ENCODE results near the gene SDK1.

SDK1 gene

GRCh38 chr7:3780525-3780924, 479.5 kb downstream of the SDK1 start:
- no peak for TF ChIP-seq CTCF (IDR thresholded peaks at IDR 0.05; ENCODE audit: extremely low read depth, missing control alignments)
- no peak for DNase-seq (ENCODE audit: low spot score)

DNA sequence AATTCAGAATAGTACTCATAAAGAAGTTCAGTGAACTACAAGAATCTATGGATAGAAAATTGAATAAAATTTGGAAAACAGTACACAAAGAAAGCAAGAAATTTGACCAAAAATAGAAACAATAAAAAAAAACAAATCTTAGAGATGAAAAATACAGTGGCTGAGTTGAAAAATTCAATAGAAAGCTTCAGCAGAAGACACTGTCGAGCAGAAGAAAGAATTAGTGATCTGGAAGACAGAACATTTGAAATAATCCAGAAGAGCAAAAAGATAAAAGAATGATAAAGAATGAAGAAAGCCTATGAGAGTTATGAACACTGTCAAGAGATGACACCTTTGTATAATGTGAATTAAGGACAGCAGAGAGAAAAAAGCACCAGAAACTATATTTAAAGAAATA, 480.6 kb downstream of the SDK1 start:
- TF ChIP-seq CTCF (IDR thresholded peaks at IDR 0.05; ENCODE audit: extremely low read depth, missing control alignments) = no peak
- DNase-seq (ENCODE audit: low spot score) = no peak

- no peak for TF ChIP-seq CTCF (IDR thresholded peaks at IDR 0.05; ENCODE audit: extremely low read depth, missing control alignments)
- DNase-seq (ENCODE audit: low spot score) = no peak
These were observed 486.7 kb downstream of the SDK1 start for GRCh38 chr7:3787717-3788264.

DNA sequence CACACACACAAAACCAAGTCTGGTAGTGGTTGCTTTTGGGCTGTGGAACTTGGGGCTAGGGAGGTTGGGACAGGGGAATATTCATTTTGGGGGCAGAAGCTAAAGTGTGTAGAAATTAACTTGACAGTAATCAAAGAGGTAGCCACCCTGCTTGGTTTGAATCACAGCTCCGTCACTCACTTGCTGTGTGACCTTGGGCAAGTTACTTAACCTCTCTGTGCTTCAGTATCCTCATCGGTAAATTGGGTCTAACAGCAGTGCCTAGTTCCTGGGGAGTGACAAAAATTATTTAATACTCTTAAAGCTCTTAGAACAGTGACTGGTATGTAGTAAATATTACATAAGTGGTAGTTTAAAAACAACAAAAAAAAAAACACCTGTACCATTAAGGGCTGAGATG, 489.8 kb downstream of the SDK1 start:
- DNase-seq (ENCODE audit: low spot score) = no peak
- TF ChIP-seq CTCF (IDR thresholded peaks at IDR 0.05; ENCODE audit: extremely low read depth, missing control alignments) = no peak

DNA sequence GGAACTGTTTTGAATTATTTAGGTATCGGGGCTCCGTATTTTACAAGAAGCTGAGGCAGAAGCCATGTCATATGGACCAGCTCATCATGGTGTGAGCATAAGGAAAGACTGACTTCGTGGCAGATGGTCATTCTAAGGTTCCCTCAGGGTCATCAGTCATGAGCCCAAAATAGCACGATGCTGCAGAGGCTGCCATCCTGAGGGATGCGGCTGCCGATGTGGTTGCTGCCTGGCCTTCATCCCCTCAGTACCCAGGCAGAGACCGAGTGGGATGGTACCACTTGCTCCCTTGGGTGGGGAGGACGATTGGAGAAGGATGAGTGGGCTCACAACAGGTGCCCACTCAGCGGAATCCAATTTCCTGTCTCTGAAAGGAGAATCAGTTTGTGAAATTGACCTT, 490.3 kb downstream of the SDK1 start:
- TF ChIP-seq CTCF (IDR thresholded peaks at IDR 0.05; ENCODE audit: extremely low read depth, missing control alignments) = no peak

DNA sequence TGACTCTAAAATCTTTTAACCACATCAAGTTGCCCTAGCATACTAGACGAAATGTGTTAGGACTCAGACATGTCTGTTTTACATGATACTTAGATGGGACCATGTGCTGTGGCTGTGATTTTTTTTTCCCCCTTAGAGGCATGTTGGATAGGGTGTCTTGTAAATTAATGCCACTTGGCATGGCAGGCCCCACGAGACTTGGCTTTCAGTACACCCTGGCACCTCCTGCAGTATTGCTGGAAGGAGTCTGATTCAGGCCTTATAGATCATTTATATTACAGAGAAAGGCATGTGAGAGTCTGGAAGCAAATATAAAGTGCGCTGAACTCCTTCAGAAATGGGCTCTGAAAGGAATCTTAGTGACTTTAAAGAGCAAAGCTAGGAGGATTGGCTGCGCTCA, 494.1 kb downstream of the SDK1 start:
- no peak for DNase-seq (ENCODE audit: low spot score)
- no peak for TF ChIP-seq CTCF (IDR thresholded peaks at IDR 0.05; ENCODE audit: extremely low read depth, missing control alignments)

More for the DNA sequence above, 490.3 kb downstream of the SDK1 start:
- DNase-seq (ENCODE audit: low spot score) = no peak

DNA sequence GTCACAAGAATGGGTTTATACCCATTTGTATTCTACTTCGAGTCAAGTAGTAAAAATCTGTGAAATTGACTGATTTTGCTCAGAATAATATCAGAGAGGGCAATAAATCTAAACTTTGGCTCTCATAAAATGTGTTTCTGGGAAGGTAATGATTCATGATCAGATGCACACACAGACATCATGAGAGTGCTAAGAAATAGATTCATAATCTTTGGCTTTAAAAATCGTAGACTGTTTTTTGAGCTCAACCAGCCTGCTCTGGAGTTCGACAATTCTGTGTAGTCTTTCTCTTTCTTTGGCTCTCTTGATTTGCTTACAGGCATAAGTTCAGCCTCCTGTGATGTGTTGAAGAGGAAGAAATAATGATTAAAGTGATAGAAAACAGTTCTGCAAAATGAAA, 494.7 kb downstream of the SDK1 start:
- TF ChIP-seq CTCF (IDR thresholded peaks at IDR 0.05; ENCODE audit: extremely low read depth, missing control alignments) = no peak
- no peak for DNase-seq (ENCODE audit: low spot score)

Data from GM20000 (cell line).